ENCODE data around the gene DPP6. TPM values are rescaled to one million over a fixed set of nuclear protein-coding genes. Genes with fewer than 3 reads are reported as not detected.

DPP6 gene
- total RNA-seq, 1 experiment from 2014 or later: not detected

GRCh38 chr7:154473360-154473759, 421.2 kb downstream of the DPP6 start:
- TF ChIP-seq EZH2 (IDR thresholded peaks at IDR 0.05; ENCODE audit: low read length, unreplicated experiment): no peak
- no peaks in the 10 kb centered on the region for H3K79me2 ChIP-seq (ENCODE audit: low read length)
- no peak overlapping the region for H3K27ac ChIP-seq (ENCODE audit: low read length)
- BruUV-seq (replicated peaks): no TSS peak
- H3K9ac ChIP-seq (ENCODE audit: low read length): no peak overlapping the region
- ChIA-PET CTCF (no interaction called here), POLR2A (ENCODE audit: unreplicated experiment) (no interaction called here)
- no peaks in the 10 kb centered on the region for H4K20me1 ChIP-seq (ENCODE audit: low read length)
- ATAC-seq (no peak), DNase-seq (no peak)
- intact Hi-C loops (cut with micrococcal nuclease): no loop called here
- H2AFZ ChIP-seq (ENCODE audit: low read length): no peak overlapping the region
- no peak overlapping the region for H3K4me2 ChIP-seq (ENCODE audit: low read length)
- H3K4me1 ChIP-seq (ENCODE audit: insufficient read depth, low read length): no peaks in the 10 kb centered on the region
- H3K9me3 ChIP-seq (ENCODE audit: low read length): no peaks in the 10 kb centered on the region
- H3K4me3 ChIP-seq (ENCODE audit: low read length): no peak overlapping the region
- H3K9me2 ChIP-seq (replicated peaks; ENCODE audit: low read length): no peaks in the 10 kb centered on the region
- no peaks in the 10 kb centered on the region for H3F3A ChIP-seq (ENCODE audit: low read length, unreplicated experiment)
- no peaks in the 10 kb centered on the region for H3K27me3 ChIP-seq (ENCODE audit: low read length)
- no peaks in the 10 kb centered on the region for H3K36me3 ChIP-seq (ENCODE audit: low read depth, low read length)

- intact Hi-C loops (cut with micrococcal nuclease): no loop called here
- Histone ChIP-seq H3K9ac (ENCODE audit: low read length) (no peak overlapping the region), H4K20me1 (ENCODE audit: low read length) (no peaks in the 10 kb centered on the region), H3K27me3 (ENCODE audit: low read length) (no peaks in the 10 kb centered on the region), H3K4me3 (ENCODE audit: low read length) (no peak overlapping the region), H3F3A (ENCODE audit: low read length, unreplicated experiment) (no peaks in the 10 kb centered on the region), H3K36me3 (ENCODE audit: low read depth, low read length) (no peaks in the 10 kb centered on the region), H3K27ac (ENCODE audit: low read length) (no peak overlapping the region), H3K4me2 (ENCODE audit: low read length) (no peak overlapping the region), H2AFZ (ENCODE audit: low read length) (no peak overlapping the region), H3K9me3 (ENCODE audit: low read length) (no peaks in the 10 kb centered on the region), H3K4me1 (ENCODE audit: insufficient read depth, low read length) (no peaks in the 10 kb centered on the region), H3K79me2 (ENCODE audit: low read length) (no peaks in the 10 kb centered on the region), H3K9me2 (replicated peaks; ENCODE audit: low read length) (no peaks in the 10 kb centered on the region)
- no peak for ATAC-seq
- BruUV-seq (replicated peaks): no TSS peak
- CTCF ChIA-PET: no interaction called here
- no peak for DNase-seq
- TF ChIP-seq EZH2 (IDR thresholded peaks at IDR 0.05; ENCODE audit: low read length, unreplicated experiment) (no peak), CTCF (conservative IDR thresholded peaks at IDR 0.05; ENCODE audit: low read depth, low read length) (no peak), EZH2phosphoT487 (IDR thresholded peaks at IDR 0.05; ENCODE audit: borderline replicate concordance, low read length) (no peak)
- POLR2A ChIA-PET (ENCODE audit: unreplicated experiment): no interaction called here
Observed at GRCh38 chr7:154474903-154475520, 422.8 kb downstream of the DPP6 start.

GRCh38 chr7:154475864-154476263, 423.7 kb downstream of the DPP6 start:
- ATAC-seq (no peak), DNase-seq (no peak)
- Histone ChIP-seq H3K4me1 (ENCODE audit: insufficient read depth, low read length) (no peaks in the 10 kb centered on the region), H3K9ac (ENCODE audit: low read length) (no peak overlapping the region), H3K27me3 (ENCODE audit: low read length) (no peaks in the 10 kb centered on the region), H2AFZ (ENCODE audit: low read length) (no peak overlapping the region), H3K27ac (ENCODE audit: low read length) (no peak overlapping the region), H3K79me2 (ENCODE audit: low read length) (no peaks in the 10 kb centered on the region), H3F3A (ENCODE audit: low read length, unreplicated experiment) (no peaks in the 10 kb centered on the region), H4K20me1 (ENCODE audit: low read length) (no peaks in the 10 kb centered on the region), H3K9me2 (replicated peaks; ENCODE audit: low read length) (no peaks in the 10 kb centered on the region), H3K36me3 (ENCODE audit: low read depth, low read length) (no peaks in the 10 kb centered on the region), H3K9me3 (ENCODE audit: low read length) (no peaks in the 10 kb centered on the region), H3K4me2 (ENCODE audit: low read length) (no peak overlapping the region), H3K4me3 (ENCODE audit: low read length) (no peak overlapping the region)
- ChIA-PET CTCF (no interaction called here), POLR2A (ENCODE audit: unreplicated experiment) (no interaction called here)
- intact Hi-C loops (cut with micrococcal nuclease): no loop called here
- no peak for TF ChIP-seq EZH2phosphoT487 (IDR thresholded peaks at IDR 0.05; ENCODE audit: borderline replicate concordance, low read length)
- no peak for TF ChIP-seq EZH2 (IDR thresholded peaks at IDR 0.05; ENCODE audit: low read length, unreplicated experiment)
- no peak for TF ChIP-seq CTCF (conservative IDR thresholded peaks at IDR 0.05; ENCODE audit: low read depth, low read length)
- no TSS peak for BruUV-seq (replicated peaks)
